Measurements from ENCODE around the gene DNAJA3. TPM values are rescaled to one million over a fixed set of nuclear protein-coding genes. Genes with fewer than 3 reads are reported as not detected.

Gene DNAJA3
- total RNA-seq, 6 experiments from 2014 or later = 36.4 to 110 (median 49.0) TPM

DNA sequence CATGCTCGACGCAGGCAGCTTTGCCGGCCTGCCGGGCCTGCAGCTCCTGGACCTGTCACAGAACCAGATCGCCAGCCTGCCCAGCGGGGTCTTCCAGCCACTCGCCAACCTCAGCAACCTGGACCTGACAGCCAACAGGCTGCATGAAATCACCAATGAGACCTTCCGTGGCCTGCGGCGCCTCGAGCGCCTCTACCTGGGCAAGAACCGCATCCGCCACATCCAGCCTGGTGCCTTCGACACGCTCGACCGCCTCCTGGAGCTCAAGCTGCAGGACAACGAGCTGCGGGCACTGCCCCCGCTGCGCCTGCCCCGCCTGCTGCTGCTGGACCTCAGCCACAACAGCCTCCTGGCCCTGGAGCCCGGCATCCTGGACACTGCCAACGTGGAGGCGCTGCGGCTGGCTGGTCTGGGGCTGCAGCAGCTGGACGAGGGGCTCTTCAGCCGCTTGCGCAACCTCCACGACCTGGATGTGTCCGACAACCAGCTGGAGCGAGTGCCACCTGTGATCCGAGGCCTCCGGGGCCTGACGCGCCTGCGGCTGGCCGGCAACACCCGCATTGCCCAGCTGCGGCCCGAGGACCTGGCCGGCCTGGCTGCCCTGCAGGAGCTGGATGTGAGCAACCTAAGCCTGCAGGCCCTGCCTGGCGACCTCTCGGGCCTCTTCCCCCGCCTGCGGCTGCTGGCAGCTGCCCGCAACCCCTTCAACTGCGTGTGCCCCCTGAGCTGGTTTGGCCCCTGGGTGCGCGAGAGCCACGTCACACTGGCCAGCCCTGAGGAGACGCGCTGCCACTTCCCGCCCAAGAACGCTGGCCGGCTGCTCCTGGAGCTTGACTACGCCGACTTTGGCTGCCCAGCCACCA is 44.4 kb upstream of the DNAJA3 start:
- Histone ChIP-seq H3K4me1 (peaks cover 0 to 48% (median 11%) of the 10 kb centered on the region in 4 donors), H3K27ac (no peak overlapping the region), H3K36me3 (peaks cover 0 to 26% (median 9%) of the 10 kb centered on the region in 4 donors)

DNA sequence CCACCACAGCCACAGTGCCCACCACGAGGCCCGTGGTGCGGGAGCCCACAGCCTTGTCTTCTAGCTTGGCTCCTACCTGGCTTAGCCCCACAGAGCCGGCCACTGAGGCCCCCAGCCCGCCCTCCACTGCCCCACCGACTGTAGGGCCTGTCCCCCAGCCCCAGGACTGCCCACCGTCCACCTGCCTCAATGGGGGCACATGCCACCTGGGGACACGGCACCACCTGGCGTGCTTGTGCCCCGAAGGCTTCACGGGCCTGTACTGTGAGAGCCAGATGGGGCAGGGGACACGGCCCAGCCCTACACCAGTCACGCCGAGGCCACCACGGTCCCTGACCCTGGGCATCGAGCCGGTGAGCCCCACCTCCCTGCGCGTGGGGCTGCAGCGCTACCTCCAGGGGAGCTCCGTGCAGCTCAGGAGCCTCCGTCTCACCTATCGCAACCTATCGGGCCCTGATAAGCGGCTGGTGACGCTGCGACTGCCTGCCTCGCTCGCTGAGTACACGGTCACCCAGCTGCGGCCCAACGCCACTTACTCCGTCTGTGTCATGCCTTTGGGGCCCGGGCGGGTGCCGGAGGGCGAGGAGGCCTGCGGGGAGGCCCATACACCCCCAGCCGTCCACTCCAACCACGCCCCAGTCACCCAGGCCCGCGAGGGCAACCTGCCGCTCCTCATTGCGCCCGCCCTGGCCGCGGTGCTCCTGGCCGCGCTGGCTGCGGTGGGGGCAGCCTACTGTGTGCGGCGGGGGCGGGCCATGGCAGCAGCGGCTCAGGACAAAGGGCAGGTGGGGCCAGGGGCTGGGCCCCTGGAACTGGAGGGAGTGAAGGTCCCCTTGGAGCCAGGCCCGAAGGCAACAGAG is 43.5 kb upstream of the DNAJA3 start:
- no peak for DNase-seq
- Histone ChIP-seq H3K4me3 (no peak overlapping the region), H3K27me3 (no peaks in the 10 kb centered on the region), H3K9me3 (no peaks in the 10 kb centered on the region), H3K36me3 (peaks cover 0 to 26% (median 9%) of the 10 kb centered on the region in 4 donors), H3K4me1 (peaks cover 0 to 40% (median 6%) of the 10 kb centered on the region in 4 donors), H3K27ac (no peak overlapping the region)
- intact Hi-C loops (cut with DNase I) = no loop called here
- WGBS (ENCODE audit: insufficient coverage, low coverage, low lambda C conversion rate, missing lambda C conversion rate) = 98% methylated on average over 7 of the region's 55 CpGs
- no peak for TF ChIP-seq POLR2A (IDR thresholded peaks at IDR 0.05)
- TF ChIP-seq, protein P1, sequence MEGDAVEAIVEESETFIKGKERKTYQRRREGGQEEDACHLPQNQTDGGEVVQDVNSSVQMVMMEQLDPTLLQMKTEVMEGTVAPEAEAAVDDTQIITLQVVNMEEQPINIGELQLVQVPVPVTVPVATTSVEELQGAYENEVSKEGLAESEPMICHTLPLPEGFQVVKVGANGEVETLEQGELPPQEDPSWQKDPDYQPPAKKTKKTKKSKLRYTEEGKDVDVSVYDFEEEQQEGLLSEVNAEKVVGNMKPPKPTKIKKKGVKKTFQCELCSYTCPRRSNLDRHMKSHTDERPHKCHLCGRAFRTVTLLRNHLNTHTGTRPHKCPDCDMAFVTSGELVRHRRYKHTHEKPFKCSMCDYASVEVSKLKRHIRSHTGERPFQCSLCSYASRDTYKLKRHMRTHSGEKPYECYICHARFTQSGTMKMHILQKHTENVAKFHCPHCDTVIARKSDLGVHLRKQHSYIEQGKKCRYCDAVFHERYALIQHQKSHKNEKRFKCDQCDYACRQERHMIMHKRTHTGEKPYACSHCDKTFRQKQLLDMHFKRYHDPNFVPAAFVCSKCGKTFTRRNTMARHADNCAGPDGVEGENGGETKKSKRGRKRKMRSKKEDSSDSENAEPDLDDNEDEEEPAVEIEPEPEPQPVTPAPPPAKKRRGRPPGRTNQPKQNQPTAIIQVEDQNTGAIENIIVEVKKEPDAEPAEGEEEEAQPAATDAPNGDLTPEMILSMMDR (IDR thresholded peaks at IDR 0.05) = no peak
- no peak for ATAC-seq

More for the DNA sequence above, 44.4 kb upstream of the DNAJA3 start:
- no CpG with 5 or more reads among the region's 59 CpGs for WGBS (ENCODE audit: insufficient coverage, low coverage, low lambda C conversion rate, missing lambda C conversion rate)
- Histone ChIP-seq H3K27me3 (no peaks in the 10 kb centered on the region), H3K4me3 (no peak overlapping the region), H3K9me3 (no peaks in the 10 kb centered on the region)
- intact Hi-C loops (cut with DNase I) = no loop called here
- ATAC-seq (peak in 1 of 4 donors; percentile 55), DNase-seq (peak in 2 of 3 donors; percentile 34 to 79)
- TF ChIP-seq POLR2A (IDR thresholded peaks at IDR 0.05) = no peak
- TF ChIP-seq, protein P1 (IDR thresholded peaks at IDR 0.05) = no peak

DNA sequence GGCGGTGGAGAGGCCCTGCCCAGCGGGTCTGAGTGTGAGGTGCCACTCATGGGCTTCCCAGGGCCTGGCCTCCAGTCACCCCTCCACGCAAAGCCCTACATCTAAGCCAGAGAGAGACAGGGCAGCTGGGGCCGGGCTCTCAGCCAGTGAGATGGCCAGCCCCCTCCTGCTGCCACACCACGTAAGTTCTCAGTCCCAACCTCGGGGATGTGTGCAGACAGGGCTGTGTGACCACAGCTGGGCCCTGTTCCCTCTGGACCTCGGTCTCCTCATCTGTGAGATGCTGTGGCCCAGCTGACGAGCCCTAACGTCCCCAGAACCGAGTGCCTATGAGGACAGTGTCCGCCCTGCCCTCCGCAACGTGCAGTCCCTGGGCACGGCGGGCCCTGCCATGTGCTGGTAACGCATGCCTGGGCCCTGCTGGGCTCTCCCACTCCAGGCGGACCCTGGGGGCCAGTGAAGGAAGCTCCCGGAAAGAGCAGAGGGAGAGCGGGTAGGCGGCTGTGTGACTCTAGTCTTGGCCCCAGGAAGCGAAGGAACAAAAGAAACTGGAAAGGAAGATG is 42.8 kb upstream of the DNAJA3 start:
- intact Hi-C loops (cut with DNase I) = no loop called here
- Histone ChIP-seq H3K4me3 (no peak overlapping the region), H3K27me3 (no peaks in the 10 kb centered on the region), H3K4me1 (peaks cover 0 to 34% (median 3%) of the 10 kb centered on the region in 4 donors), H3K9me3 (no peaks in the 10 kb centered on the region), H3K36me3 (peaks cover 0 to 26% (median 9%) of the 10 kb centered on the region in 4 donors), H3K27ac (no peak overlapping the region)
- 89% methylated on average over 12 of the region's 21 CpGs for WGBS (ENCODE audit: insufficient coverage, low coverage, low lambda C conversion rate, missing lambda C conversion rate)
- ATAC-seq = no peak
- no peak for DNase-seq
- TF ChIP-seq, protein P1 (IDR thresholded peaks at IDR 0.05) = no peak
- no peak for TF ChIP-seq POLR2A (IDR thresholded peaks at IDR 0.05)

DNA sequence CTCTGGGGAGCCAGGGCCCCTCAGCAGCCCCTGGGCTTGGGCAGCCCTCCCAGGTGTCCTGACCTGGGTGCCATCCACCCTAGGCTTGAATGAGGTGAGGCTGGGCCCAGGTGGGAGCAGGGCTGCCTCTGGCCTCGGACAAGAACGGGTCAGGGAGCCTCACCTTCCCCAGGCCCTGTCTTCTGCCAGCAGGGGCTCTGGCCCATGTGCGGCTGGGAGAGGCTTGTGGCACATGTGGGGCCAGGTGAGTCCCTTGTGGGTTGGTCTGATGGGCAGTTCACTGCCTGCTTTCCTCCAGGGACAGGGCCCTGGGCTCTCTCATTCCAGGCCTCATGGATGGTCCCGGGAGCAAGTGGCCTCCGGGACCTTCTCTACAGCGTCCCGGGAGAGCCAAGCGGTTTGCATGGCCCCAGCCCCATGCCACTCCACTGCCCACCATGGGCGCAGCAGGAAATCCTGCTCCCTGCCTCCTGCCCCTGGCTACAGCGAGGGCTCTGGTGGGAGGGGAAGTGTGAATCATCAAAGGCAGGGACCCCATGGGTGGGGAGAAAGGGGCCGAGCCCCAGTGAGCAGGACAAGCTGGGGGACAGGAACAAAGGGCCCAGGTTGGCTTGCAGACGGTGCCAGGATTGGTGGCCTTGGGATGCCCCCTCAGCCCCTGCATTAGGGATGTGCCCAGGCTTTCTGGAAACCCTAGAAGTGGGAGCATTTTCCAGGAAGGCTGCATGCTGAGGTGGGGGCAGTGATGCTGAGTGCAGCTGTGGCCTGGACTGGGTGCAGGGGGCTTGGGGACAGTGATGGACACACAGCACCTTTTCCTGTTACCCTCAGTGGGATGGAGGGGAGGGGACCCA is 41.9 kb upstream of the DNAJA3 start:
- TF ChIP-seq POLR2A (IDR thresholded peaks at IDR 0.05) = no peak
- TF ChIP-seq, protein P1 (IDR thresholded peaks at IDR 0.05) = no peak
- 94% methylated on average over 6 of the region's 12 CpGs for WGBS (ENCODE audit: insufficient coverage, low coverage, low lambda C conversion rate, missing lambda C conversion rate)
- H3K27me3 ChIP-seq = no peaks in the 10 kb centered on the region
- H3K36me3 ChIP-seq = peaks cover 0 to 26% (median 9%) of the 10 kb centered on the region in 4 donors
- intact Hi-C loops (cut with DNase I) = no loop called here
- peaks cover 0 to 27% (median 0%) of the 10 kb centered on the region in 4 donors for H3K4me1 ChIP-seq
- H3K9me3 ChIP-seq = no peaks in the 10 kb centered on the region
- no peak overlapping the region for H3K4me3 ChIP-seq
- ATAC-seq (no peak), DNase-seq (no peak)
- no peak overlapping the region for H3K27ac ChIP-seq

Data from right lobe of liver (tissue), 6 donors.